Eye (tissue), 1 donor: Measurements from ENCODE around the gene NCF1.
"Not testable (repeated sequence)": the region's sequence is repeated elsewhere in the genome, so short reads cannot be mapped to it uniquely, and the experiment has no call there.

Source experiments
- DNase-seq: peaks from one replicate; pipeline ENCODE4 v3.0.0-alpha.2; 2015

The NCF1 gene

DNA sequence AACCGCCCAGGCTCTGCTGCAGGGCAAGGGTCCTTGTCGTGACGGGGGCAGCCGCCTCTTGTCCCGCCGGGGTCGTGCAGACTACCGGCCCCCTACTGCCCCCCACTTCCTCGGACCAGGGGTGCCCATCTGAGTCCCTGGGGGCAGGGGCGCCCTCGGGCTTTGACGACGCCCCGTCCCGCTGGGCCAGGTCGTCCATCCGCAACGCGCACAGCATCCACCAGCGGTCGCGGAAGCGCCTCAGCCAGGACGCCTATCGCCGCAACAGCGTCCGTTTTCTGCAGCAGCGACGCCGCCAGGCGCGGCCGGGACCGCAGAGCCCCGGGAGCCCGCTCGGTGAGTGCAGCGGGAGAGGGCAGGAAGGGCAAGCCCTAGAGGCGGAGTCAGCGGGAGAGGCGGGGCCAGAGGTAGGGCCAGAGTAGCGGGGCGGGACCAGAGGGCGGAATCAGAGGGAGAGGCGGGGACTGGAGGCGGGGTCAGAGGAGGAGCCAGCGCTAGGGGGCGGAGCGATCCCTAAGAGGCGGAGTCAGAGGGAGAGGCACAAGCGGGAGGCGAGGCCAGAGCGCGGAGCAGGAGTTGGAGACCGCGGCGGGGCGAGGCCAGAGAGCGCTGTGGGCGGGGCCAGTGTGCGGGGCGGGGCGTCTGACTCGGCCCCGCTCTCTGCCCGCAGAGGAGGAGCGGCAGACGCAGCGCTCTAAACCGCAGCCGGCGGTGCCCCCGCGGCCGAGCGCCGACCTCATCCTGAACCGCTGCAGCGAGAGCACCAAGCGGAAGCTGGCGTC, 14.7 kb downstream of the NCF1 start:
- DNase-seq: peak; percentile 94

DNA sequence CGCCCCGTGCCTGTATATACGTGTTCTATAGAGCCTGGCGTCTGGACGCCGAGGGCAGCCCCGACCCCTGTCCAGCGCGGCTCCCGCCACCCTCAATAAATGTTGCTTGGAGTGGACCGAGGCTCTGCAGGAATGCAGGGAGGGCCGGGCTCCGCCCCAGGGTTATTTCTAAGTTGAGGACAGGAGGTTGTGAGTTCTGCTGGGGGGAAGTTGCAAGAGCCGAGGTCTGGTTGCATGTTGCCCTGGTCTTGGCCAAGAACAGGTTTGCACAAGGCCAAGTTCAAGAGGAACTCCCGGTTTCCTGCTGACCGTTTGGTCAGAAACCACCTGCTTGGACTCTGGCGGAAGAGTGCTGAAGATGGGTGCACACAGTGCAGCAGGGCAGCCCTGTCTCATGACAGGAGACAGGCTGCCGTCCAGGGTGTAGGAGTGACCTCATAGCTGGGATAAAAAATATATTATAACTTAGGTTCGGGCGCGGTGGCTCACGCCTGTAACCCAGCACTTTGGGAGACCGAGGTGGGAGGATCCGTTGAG, 15.5 kb downstream of the NCF1 start:
- DNase-seq: not testable (repeated sequence)

DNA sequence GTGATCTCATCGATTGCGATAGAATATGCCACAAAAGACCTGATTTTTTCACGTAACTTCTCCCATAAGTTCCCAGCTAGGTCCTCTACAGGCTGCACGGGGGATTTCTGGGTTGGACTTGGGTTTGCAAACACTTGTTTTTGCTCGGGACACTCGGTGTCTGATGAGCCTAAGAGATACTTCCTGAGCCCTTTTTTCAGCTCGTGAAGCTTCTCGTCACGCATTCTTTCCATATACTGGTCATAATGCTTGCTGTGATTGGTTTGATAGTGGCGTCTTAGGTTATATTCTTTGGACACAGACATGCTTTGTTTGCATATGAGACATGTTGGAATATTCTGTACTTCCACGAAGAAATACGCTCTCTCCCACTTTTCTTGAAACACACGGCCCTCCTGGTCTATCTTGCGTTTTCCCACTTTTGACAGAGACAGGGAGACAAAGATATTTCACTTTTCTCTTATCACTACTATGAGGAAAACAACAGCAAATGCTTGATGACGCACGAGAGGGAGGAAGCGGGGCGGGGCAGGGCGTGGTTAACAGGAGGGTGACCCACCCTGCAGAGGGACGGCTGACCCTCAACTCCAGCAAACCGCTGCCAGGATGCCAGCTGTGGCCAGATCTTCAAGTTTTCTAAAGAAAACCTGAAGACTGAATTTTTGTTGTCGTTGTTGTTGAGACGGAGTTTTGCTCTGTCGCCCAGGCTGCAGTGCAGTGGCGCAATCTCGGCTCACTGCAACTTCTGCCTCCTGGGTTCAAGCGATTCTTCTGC, 24.2 kb downstream of the NCF1 start:
- DNase-seq: not testable (repeated sequence)

DNA sequence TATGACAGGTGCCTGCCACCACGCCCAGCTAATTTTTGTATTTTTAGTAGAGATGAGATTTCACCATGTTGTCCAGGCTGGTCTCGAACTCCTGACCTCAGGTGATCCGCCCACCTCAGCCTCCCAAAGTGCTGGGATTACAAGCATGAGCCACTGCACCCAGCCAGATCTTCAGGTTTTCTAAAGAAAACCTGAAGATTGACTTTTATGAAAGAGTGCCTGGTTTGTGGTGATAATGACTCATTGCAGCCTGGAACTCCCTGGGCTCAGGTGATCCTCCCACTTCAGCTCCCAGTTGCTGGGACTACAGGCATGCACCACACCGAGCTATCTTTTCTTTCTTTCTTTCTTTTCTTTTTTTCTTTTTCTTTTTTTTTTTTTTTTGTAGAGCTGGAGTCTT, 24.8 kb downstream of the NCF1 start:
- DNase-seq: not testable (repeated sequence)

DNA sequence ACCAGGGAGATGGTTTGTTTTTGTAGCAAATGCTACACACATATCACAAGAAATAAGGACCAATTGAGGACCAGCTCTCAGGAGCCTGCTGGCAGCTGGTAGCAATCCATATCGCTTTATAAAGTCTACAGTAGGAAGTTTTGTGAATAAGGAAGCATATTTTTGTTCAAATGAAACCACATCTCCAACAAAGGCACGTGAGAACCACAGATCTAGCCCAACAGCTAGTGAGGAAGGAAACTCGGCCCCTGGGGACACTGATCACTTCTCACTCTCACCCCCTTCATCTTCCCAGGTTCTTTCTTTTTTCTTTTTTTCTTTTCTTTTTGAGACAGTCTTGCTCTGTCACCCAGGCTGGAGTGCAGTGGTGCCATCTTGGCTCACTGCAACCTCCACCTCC, 42.1 kb downstream of the NCF1 start:
- not testable (repeated sequence) for DNase-seq

DNA sequence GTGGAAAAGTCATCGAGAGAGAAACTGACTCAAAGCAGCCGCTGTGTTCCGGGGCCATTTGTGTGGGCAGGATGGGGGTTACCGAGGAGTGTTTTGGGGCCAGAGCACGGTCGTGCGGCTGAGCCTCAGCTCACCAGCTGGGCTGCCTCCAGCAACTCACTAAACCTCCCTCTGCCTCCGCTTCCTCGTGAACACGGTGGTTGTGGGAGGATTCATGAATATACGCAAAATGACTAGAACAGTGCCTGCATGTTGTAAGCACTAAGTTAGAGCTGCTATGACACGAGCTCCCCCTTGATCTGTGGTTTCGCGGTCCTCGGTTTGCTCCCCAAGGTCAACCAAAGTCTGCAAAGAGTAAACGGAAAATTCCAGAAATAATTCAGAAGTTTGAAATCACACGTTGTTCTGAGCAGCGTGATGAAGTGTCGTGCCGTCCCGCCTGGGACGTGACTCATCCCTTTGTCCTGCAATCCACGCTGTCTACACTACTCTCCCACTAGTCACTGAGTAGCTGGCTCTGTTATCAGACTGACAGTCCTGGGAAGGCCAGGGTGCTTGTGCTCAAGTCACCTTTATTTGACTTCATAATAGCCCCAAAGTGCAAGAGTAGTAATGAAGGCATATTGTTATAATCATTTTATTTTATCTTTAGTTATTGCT, 46.5 kb downstream of the NCF1 start:
- DNase-seq: not testable (repeated sequence)

DNA sequence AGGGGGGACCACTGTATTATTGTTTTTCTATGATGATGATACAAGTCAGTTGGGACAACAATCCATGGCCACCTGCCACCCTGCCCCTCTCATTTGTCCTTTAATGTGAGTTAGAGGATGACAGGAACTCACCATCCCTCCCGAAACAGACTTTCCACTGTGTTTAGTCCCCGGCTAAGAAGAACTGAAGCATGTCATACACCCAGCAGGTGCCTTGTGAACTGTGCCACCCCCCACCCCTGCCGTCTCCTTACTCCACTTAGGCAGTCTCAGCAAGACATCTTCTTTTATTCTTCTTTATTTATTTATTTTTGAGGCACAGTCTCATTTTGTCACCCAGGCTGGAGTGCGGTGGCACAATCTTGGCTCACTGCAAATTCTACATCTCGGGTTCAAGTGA, 47.4 kb downstream of the NCF1 start:
- not testable (repeated sequence) for DNase-seq

DNA sequence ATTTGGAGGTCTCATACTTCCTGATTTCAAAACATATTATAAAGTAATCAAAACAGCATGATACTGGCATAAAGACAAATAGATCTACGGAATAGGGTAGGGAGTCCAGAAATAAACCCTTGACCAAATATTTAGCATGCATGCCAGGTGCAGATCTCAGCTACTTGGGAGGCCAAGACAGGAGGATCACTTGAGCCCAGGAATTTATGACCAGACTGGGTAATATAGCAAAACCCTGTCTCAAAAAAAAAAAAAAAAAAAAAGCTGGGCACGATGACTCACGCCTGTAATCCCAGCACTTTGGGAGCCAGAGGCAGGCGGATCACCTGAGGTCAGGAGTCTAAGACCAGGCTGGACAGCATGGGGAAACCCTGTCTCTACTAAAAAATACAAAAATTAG, 56.1 kb downstream of the NCF1 start:
- DNase-seq: not testable (repeated sequence)

DNA sequence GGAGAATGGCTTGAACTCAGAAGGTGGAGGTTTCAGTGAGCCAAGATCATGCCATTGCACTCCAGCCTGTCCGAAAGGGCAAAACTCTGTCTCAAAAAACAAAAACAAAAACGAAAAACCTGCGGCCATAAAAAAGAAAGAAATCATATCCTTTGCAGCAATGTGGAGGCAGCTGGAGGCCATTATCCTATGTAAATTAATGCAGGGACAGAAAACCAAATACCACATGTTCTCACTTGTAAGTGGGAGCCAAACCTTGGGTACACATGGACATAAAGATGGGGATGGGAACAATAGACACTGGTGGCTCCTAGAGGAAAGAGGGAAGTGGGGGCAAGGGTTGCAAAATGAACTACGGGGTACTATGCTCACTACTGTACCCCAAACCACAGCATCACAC, 56.6 kb downstream of the NCF1 start:
- DNase-seq: not testable (repeated sequence)
